ENCODE results near the gene SHANK3. TPM values are rescaled to one million over a fixed set of nuclear protein-coding genes. Genes with fewer than 3 reads are reported as not detected.

Gene SHANK3
- total and polyA plus RNA-seq, 2 donors from 2014 or later, result 8.8 to 40.5 TPM

DNA sequence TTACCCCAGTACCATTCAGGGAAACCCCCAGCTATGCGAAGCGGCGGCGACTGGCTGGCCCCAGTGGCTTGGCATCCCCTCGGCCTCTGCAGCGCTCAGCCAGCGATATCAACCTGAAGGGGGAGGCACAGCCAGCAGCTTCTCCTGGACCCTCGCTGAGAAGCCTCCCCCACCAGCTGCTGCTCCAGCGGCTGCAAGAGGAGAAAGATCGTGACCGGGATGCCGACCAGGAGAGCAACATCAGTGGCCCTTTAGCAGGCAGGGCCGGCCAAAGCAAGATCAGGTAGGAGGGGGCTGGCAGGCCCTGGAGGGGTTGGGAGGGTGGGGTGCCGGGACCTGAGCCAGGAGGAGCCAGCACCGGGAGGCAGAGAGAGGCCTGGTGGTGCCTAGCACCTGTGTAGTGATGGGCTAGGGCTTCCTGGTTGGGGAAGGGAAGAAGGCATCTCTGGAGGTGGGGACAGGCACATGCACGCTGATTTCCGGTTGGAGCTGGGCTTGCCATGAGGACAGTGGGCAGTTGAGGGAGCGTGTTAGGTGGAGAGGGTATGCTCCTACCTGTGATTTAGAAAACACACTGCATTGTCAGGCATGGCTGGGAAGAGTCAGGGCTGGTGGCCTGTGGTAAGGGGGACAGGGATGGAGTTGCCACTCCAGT is 22.3 kb downstream of the SHANK3 start:
- Histone ChIP-seq H3K9ac (ENCODE audit: low read length in 3 of 3) (no peak overlapping the region), H3K4me1 (ENCODE audit: control insufficient read depth in 2 of 3, insufficient read depth in 2 of 3, low read depth in 1 of 3, low read length in 3 of 3) (peaks cover 0 to 13% (median 5%) of the 10 kb centered on the region in 3 donors), H3K36me3 (ENCODE audit: control insufficient read depth in 2 of 3, insufficient read depth in 3 of 3, low read length in 3 of 3) (peaks cover 0 to 2% (median 0%) of the 10 kb centered on the region in 3 donors), H3K27me3 (ENCODE audit: control insufficient read depth, insufficient read depth, low read length) (no peaks in the 10 kb centered on the region), H3K27ac (ENCODE audit: low read depth in 2 of 2, low read length in 2 of 2) (no peak overlapping the region), H3K9me3 (ENCODE audit: control insufficient read depth in 2 of 3, insufficient read depth in 1 of 3, low read length in 3 of 3) (no peaks in the 10 kb centered on the region), H3K4me3 (ENCODE audit: low read length in 3 of 3) (no peak overlapping the region)
- intact Hi-C loops (cut with DNase I), result no loop called here
- no peak for TF ChIP-seq CTCF (IDR thresholded peaks at IDR 0.05; ENCODE audit: borderline replicate concordance, extremely low read depth, insufficient read depth)
- FAIRE-seq (no peak), DNase-seq (peak in 2 of 5 donors; percentile 33 to 61)

DNA sequence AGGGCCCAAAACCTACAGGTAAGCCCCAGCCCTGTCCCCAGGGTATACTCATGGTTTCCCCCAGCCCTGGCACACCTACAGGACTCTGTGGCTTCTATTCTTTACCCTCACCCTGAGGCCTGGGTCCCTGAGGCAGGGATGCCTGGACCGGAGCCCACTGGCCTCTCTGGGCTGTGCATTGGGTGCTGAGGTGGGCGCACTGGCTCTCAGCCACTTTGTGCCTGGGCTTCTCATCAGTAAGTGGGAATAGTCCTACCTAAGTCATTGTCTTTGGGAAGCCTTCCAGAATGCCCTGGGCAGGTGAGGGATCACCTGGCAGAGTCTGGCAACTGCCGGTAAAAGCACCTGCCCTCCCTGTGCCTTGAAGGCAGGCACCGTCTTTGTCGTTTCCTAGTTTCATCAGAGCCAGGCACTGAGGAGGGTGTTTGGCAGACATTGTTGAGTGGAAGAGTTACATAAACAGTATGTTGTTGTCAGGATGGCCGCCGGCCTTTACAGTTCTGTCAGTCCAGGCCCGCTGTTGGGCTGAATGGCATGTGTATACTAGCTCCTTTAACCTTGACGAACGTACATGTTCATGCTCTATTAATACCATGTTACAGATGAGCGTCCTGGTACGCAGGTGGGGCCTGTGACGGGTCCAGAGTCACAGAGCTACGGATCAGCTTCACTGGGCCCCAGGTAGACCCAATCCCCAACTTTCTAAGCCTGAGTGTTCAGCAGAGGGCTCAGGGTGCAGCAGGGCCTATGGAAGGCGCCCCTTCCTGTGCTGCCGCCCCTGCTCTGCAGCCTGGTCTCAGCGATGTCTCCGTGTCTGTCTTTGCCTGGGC is 23.0 kb downstream of the SHANK3 start:
- Histone ChIP-seq H3K27me3 (ENCODE audit: control insufficient read depth, insufficient read depth, low read length) (no peaks in the 10 kb centered on the region), H3K4me3 (ENCODE audit: low read length in 3 of 3) (no peak overlapping the region), H3K9me3 (ENCODE audit: control insufficient read depth in 2 of 3, insufficient read depth in 1 of 3, low read length in 3 of 3) (no peaks in the 10 kb centered on the region), H3K27ac (ENCODE audit: low read depth in 2 of 2, low read length in 2 of 2) (no peak overlapping the region), H3K36me3 (ENCODE audit: control insufficient read depth in 2 of 3, insufficient read depth in 3 of 3, low read length in 3 of 3) (peaks cover 0 to 2% (median 0%) of the 10 kb centered on the region in 3 donors), H3K9ac (ENCODE audit: low read length in 3 of 3) (no peak overlapping the region), H3K4me1 (ENCODE audit: control insufficient read depth in 2 of 3, insufficient read depth in 2 of 3, low read depth in 1 of 3, low read length in 3 of 3) (peaks cover 0 to 16% (median 5%) of the 10 kb centered on the region in 3 donors)
- intact Hi-C loops (cut with DNase I), result no loop called here
- no peak for TF ChIP-seq CTCF (IDR thresholded peaks at IDR 0.05; ENCODE audit: borderline replicate concordance, extremely low read depth, insufficient read depth)
- DNase-seq (peak in 2 of 5 donors; percentile 31 to 44), FAIRE-seq (no peak)

DNA sequence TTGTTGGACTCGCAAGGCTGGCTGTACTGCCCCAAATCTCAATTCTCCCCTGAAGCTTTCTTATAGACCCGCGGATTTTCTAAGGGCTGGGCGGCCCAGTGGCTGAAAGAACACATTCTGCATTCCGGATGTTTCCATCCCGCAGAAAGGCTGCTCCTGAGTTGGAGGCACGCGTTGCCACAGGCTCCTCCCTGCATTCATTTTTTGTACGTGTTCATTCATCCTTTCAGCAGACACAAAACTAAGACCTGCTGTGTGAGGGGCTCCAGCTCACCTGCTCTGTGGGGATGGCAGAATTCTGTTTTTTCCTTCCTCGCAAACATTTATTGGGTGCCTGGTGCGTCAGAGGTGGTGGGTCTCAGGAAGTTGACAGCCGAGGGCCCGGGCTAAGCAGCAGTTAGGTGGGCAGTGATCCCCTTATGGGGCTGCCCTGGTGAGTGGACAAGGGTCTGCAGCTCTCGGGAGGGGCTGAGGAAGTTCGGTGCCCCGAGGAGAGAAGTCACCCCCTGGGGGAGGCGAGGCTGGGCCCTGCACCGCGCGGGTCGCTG is 23.7 kb downstream of the SHANK3 start:
- Histone ChIP-seq H3K36me3 (ENCODE audit: control insufficient read depth in 2 of 3, insufficient read depth in 3 of 3, low read length in 3 of 3) (peaks cover 0 to 2% (median 0%) of the 10 kb centered on the region in 3 donors), H3K9ac (ENCODE audit: low read length in 3 of 3) (no peak overlapping the region), H3K27me3 (ENCODE audit: control insufficient read depth, insufficient read depth, low read length) (no peaks in the 10 kb centered on the region), H3K4me3 (ENCODE audit: low read length in 3 of 3) (no peak overlapping the region), H3K4me1 (ENCODE audit: control insufficient read depth in 2 of 3, insufficient read depth in 2 of 3, low read depth in 1 of 3, low read length in 3 of 3) (peaks cover 0 to 20% (median 5%) of the 10 kb centered on the region in 3 donors), H3K9me3 (ENCODE audit: control insufficient read depth in 2 of 3, insufficient read depth in 1 of 3, low read length in 3 of 3) (no peaks in the 10 kb centered on the region), H3K27ac (ENCODE audit: low read depth in 2 of 2, low read length in 2 of 2) (no peak overlapping the region)
- no peak for TF ChIP-seq CTCF (IDR thresholded peaks at IDR 0.05; ENCODE audit: borderline replicate concordance, extremely low read depth, insufficient read depth)
- FAIRE-seq, result no peak
- intact Hi-C loops (cut with DNase I), result no loop called here
- peak in 1 of 5 donors; percentile 30 for DNase-seq

Measured in kidney (tissue), 14 donors.